DMS153 (cell line): ENCODE data around the gene HCN4.

Experiments used
- DNase-seq: peaks from one replicate; lab custom pipeline; 2025; lab: John Stamatoyannopoulos, UW

The HCN4 gene

GRCh38 chr15:73296609-73297353 lies 72.0 kb downstream of the HCN4 start:
- DNase-seq = no peak

- DNase-seq = no peak
These were observed 73.0 kb downstream of the HCN4 start for GRCh38 chr15:73295630-73296286.

- DNase-seq = no peak
These were observed 75.0 kb downstream of the HCN4 start for GRCh38 chr15:73293773-73294172.

- DNase-seq = no peak
These were observed 77.3 kb downstream of the HCN4 start for GRCh38 chr15:73291441-73291840.

GRCh38 chr15:73287019-73287418 lies 81.7 kb downstream of the HCN4 start:
- DNase-seq = no peak

GRCh38 chr15:73286311-73286710 lies 82.4 kb downstream of the HCN4 start:
- no peak for DNase-seq

GRCh38 chr15:73284090-73284716 lies 84.6 kb downstream of the HCN4 start:
- DNase-seq = no peak

GRCh38 chr15:73283366-73283962 lies 85.3 kb downstream of the HCN4 start:
- DNase-seq = no peak

GRCh38 chr15:73282567-73283365 lies 86.0 kb downstream of the HCN4 start:
- no peak for DNase-seq

- DNase-seq = no peak
These were observed 92.9 kb downstream of the HCN4 start for GRCh38 chr15:73275862-73276261.

GRCh38 chr15:73273181-73274002 lies 95.4 kb downstream of the HCN4 start:
- DNase-seq = no peak

GRCh38 chr15:73270366-73271097 lies 98.2 kb downstream of the HCN4 start:
- DNase-seq = no peak
